ENCODE measurements around the gene TMOD2. TPM values are rescaled to one million over a fixed set of nuclear protein-coding genes. Genes with fewer than 3 reads are reported as not detected.

TMOD2 gene
- total RNA-seq, 2 donors from 2014 or later = 9.1 to 13.1 TPM

- no peak for ATAC-seq (ENCODE audit: insufficient number of reproducible peaks, low FRiP score, low read depth)
- no peaks in the 10 kb centered on the region for H3K9me3 ChIP-seq
- DNase-seq (ENCODE audit: low spot score) = no peak
- no peaks in the 10 kb centered on the region for H3K27me3 ChIP-seq (replicated peaks; ENCODE audit: insufficient read depth)
- H3K4me1 ChIP-seq (ENCODE audit: control insufficient read depth in 1 of 2, low read depth in 2 of 2) = peaks cover 48 to 65% of the 10 kb centered on the region in 2 donors
- TF ChIP-seq, protein P1, sequence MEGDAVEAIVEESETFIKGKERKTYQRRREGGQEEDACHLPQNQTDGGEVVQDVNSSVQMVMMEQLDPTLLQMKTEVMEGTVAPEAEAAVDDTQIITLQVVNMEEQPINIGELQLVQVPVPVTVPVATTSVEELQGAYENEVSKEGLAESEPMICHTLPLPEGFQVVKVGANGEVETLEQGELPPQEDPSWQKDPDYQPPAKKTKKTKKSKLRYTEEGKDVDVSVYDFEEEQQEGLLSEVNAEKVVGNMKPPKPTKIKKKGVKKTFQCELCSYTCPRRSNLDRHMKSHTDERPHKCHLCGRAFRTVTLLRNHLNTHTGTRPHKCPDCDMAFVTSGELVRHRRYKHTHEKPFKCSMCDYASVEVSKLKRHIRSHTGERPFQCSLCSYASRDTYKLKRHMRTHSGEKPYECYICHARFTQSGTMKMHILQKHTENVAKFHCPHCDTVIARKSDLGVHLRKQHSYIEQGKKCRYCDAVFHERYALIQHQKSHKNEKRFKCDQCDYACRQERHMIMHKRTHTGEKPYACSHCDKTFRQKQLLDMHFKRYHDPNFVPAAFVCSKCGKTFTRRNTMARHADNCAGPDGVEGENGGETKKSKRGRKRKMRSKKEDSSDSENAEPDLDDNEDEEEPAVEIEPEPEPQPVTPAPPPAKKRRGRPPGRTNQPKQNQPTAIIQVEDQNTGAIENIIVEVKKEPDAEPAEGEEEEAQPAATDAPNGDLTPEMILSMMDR (IDR thresholded peaks at IDR 0.05) = no peak
- no peak overlapping the region for H3K4me3 ChIP-seq
- H3K27ac ChIP-seq = no peak overlapping the region
- no peaks in the 10 kb centered on the region for H3K36me3 ChIP-seq
These were observed 82.4 kb downstream of the TMOD2 start for GRCh38 chr15:51833772-51834171.

DNA sequence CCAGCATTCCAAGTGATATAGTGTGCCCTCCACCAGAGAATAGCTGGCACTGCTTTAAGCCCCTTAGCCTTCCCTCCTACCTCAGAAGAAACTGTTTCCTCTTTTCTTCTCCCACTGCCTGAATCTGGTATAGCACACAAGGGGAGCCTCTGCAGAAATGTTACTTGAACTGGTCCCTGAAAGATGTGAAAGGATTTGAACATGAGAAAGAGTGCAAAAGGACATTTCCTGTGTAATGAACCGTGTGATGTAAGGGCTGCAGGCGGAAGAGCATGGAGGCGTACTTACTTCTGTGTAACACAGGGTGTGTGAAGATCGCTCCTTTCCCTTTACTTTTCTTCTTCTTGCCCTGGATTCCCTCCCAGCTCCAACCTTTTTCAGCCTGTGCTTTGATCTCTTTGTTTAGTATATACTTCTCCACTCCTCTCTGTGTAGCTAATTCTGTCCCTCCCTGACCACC lies 86.4 kb downstream of the TMOD2 start:
- no peak for DNase-seq (ENCODE audit: low spot score)
- no peak overlapping the region for H3K27ac ChIP-seq
- peaks cover 41 to 58% of the 10 kb centered on the region in 2 donors for H3K4me1 ChIP-seq (ENCODE audit: control insufficient read depth in 1 of 2, low read depth in 2 of 2)
- ATAC-seq (ENCODE audit: insufficient number of reproducible peaks, low FRiP score, low read depth) = no peak
- H3K9me3 ChIP-seq = no peaks in the 10 kb centered on the region
- TF ChIP-seq, protein P1 (IDR thresholded peaks at IDR 0.05) = no peak
- H3K27me3 ChIP-seq (replicated peaks; ENCODE audit: insufficient read depth) = no peaks in the 10 kb centered on the region
- H3K36me3 ChIP-seq = no peaks in the 10 kb centered on the region
- no peak overlapping the region for H3K4me3 ChIP-seq

DNA sequence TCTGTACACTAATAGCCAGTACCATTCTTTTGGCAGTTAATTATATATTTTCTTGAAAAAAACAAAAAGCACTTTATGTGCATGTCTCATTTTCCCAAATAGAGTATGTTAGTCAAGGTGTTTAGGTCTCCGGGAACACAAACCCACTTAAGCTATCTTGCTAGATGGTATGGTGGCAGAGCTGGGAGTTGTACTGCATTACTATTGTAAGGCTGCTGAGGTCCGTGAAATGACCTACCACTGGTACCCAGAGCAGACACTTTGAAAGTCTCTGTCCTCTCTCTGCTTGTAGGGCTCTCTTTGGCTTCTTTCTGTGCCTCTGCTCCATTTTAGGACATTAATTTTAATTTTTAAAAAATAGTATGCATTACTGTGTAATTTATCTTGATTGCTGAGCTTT lies 86.9 kb downstream of the TMOD2 start:
- peaks cover 45 to 60% of the 10 kb centered on the region in 2 donors for H3K4me1 ChIP-seq (ENCODE audit: control insufficient read depth in 1 of 2, low read depth in 2 of 2)
- H3K27ac ChIP-seq = no peak overlapping the region
- no peaks in the 10 kb centered on the region for H3K36me3 ChIP-seq
- TF ChIP-seq, protein P1 (IDR thresholded peaks at IDR 0.05) = no peak
- no peak overlapping the region for H3K4me3 ChIP-seq
- H3K9me3 ChIP-seq = no peaks in the 10 kb centered on the region
- DNase-seq (ENCODE audit: low spot score) (no peak), ATAC-seq (ENCODE audit: insufficient number of reproducible peaks, low FRiP score, low read depth) (no peak)
- H3K27me3 ChIP-seq (replicated peaks; ENCODE audit: insufficient read depth) = no peaks in the 10 kb centered on the region

- H3K27ac ChIP-seq = no peak overlapping the region
- no peaks in the 10 kb centered on the region for H3K27me3 ChIP-seq (replicated peaks; ENCODE audit: insufficient read depth)
- TF ChIP-seq, protein P1 (IDR thresholded peaks at IDR 0.05) = no peak
- no peak for DNase-seq (ENCODE audit: low spot score)
- H3K36me3 ChIP-seq = no peaks in the 10 kb centered on the region
- H3K9me3 ChIP-seq = no peaks in the 10 kb centered on the region
- no peak overlapping the region for H3K4me3 ChIP-seq
- ATAC-seq (ENCODE audit: insufficient number of reproducible peaks, low FRiP score, low read depth) = no peak
- H3K4me1 ChIP-seq (ENCODE audit: control insufficient read depth in 1 of 2, low read depth in 2 of 2) = peaks cover 52 to 59% of the 10 kb centered on the region in 2 donors
These were observed 89.3 kb downstream of the TMOD2 start for GRCh38 chr15:51840692-51841091.

- Histone ChIP-seq H3K4me1 (ENCODE audit: control insufficient read depth in 1 of 2, low read depth in 2 of 2) (peaks cover 60% of the 10 kb centered on the region in 2 donors), H3K27ac (no peak overlapping the region), H3K9me3 (no peaks in the 10 kb centered on the region), H3K36me3 (no peaks in the 10 kb centered on the region), H3K27me3 (replicated peaks; ENCODE audit: insufficient read depth) (no peaks in the 10 kb centered on the region), H3K4me3 (no peak overlapping the region)
- no peak for ATAC-seq (ENCODE audit: insufficient number of reproducible peaks, low FRiP score, low read depth)
- no peak for DNase-seq (ENCODE audit: low spot score)
- TF ChIP-seq, protein P1 (IDR thresholded peaks at IDR 0.05) = no peak
These were observed 90.1 kb downstream of the TMOD2 start for GRCh38 chr15:51841406-51842040.

Data from thoracic aorta (tissue), 2 donors.